HG02623 (cell line): ENCODE measurements around the gene HSPA1L.
"Not testable (repeated sequence)": the region's sequence is repeated elsewhere in the genome, so short reads cannot be mapped to it uniquely, and the experiment has no call there.

Experiments used
- ATAC-seq: cut with Tn5 transposase; IDR thresholded peaks from one replicate; pipeline ENCODE4 v1.9.1; 2021; ENCODE audit warnings: moderate library complexity; ENCODE audit not compliant: unreplicated experiment

The HSPA1L gene

GRCh38 chr6:31817133-31817928 is 2.2 kb upstream of the HSPA1L start:
- not testable (repeated sequence) for ATAC-seq

GRCh38 chr6:31814677-31815024 is 432 bp downstream of the HSPA1L start:
- ATAC-seq: no peak

GRCh38 chr6:31813465-31813849 is 1.6 kb downstream of the HSPA1L start:
- ATAC-seq: no peak

GRCh38 chr6:31811645-31812044 is 3.4 kb downstream of the HSPA1L start:
- no peak for ATAC-seq

- ATAC-seq: not testable (repeated sequence)
Observed at GRCh38 chr6:31808599-31808998, 6.5 kb downstream of the HSPA1L start.

GRCh38 chr6:31806470-31807272 is 8.4 kb downstream of the HSPA1L start, which contains the start of gene LSM2:
Gene LSM2 (minus strand): TSS chr6:31806966. CDS start chr6:31806757, 209 bp downstream.
- peak; percentile 84 for ATAC-seq

- ATAC-seq: no peak
Observed at GRCh38 chr6:31805939-31806469, 9.1 kb downstream of the HSPA1L start.

GRCh38 chr6:31801031-31801927 is 13.8 kb downstream of the HSPA1L start:
- not testable (repeated sequence) for ATAC-seq

- ATAC-seq: no peak
Observed at GRCh38 chr6:31799781-31800180, 15.3 kb downstream of the HSPA1L start.

GRCh38 chr6:31797588-31797987 is 17.5 kb downstream of the HSPA1L start:
- no peak for ATAC-seq

GRCh38 chr6:31796993-31797385 is 18.1 kb downstream of the HSPA1L start:
- ATAC-seq: no peak

- peak; percentile 72 for ATAC-seq
Observed at GRCh38 chr6:31795616-31796298, 19.3 kb downstream of the HSPA1L start, which contains the start of gene VARS1. Gene VARS1 (minus strand): TSS chr6:31795752. CDS start chr6:31795217, 535 bp downstream.

- no peak for ATAC-seq
Observed at GRCh38 chr6:31794866-31795615, 20.0 kb downstream of the HSPA1L start.

GRCh38 chr6:31794294-31794865 is 20.7 kb downstream of the HSPA1L start:
- no peak for ATAC-seq

- not testable (repeated sequence) for ATAC-seq
Observed at GRCh38 chr6:31793927-31794245, 21.2 kb downstream of the HSPA1L start.

- ATAC-seq: no peak
Observed at GRCh38 chr6:31792761-31793171, 22.3 kb downstream of the HSPA1L start.

GRCh38 chr6:31792090-31792374 is 23.1 kb downstream of the HSPA1L start:
- no peak for ATAC-seq

- ATAC-seq: no peak
Observed at GRCh38 chr6:31791324-31792089, 23.6 kb downstream of the HSPA1L start.

GRCh38 chr6:31785475-31785874 is 29.6 kb downstream of the HSPA1L start:
- ATAC-seq: no peak
